CD4-positive, alpha-beta memory T cell (primary cell): ENCODE results near the gene NRDE2. TPM values are rescaled to one million over a fixed set of nuclear protein-coding genes. Genes with fewer than 3 reads are reported as not detected.

ENCODE experiments used
- CTCF ChIA-PET: fragments of 350-600 bp; sonication (Branson Sonifier 250); formaldehyde crosslinking; loops from one replicate; lab custom pipeline; 2021; ENCODE audit warnings: inconsistent platforms; ENCODE audit not compliant: partially characterized antibody; lab: Charles Lee
- POLR2A ChIA-PET: fragments of 350-600 bp; sonication (Branson Sonifier 250); formaldehyde crosslinking; loops from one replicate; lab custom pipeline; 2021; ENCODE audit not compliant: partially characterized antibody; lab: Charles Lee
- DNase-seq, 5 donors: peaks; one replicate each; pipeline versions ENCODE4 v3.0.0 to v3.0.0-alpha.2; 2020 to 2022; ENCODE audit warnings: mixed read lengths in 1 of 5
- H3K27ac ChIP-seq: one replicate; pipeline ENCODE4 v1.7.0; 2013; ENCODE audit warnings: low read depth, low read length
- H3K27me3 ChIP-seq: 2 replicates; pipeline ENCODE4 v1.7.0; 2013; ENCODE audit warnings: mild to moderate bottlenecking, low read length, moderate library complexity; ENCODE audit not compliant: insufficient read depth
- H3K36me3 ChIP-seq: 2 replicates; pipeline ENCODE4 v1.7.0; 2013; ENCODE audit warnings: mild to moderate bottlenecking, low read length, moderate library complexity; ENCODE audit not compliant: insufficient read depth
- H3K4me1 ChIP-seq: 2 replicates; pipeline ENCODE4 v1.7.0; 2013; ENCODE audit warnings: mild to moderate bottlenecking, low read length, moderate library complexity; ENCODE audit not compliant: insufficient read depth
- H3K4me3 ChIP-seq, 2 donors: one replicate each; pipeline ENCODE4 v1.7.0; 2013; ENCODE audit warnings: low read length in 2 of 2, mild to moderate bottlenecking in 1 of 2
- H3K9me3 ChIP-seq, 2 donors: one replicate each; pipeline ENCODE4 v1.7.0; 2013; ENCODE audit warnings: low read length in 2 of 2, control low read depth in 1 of 2; ENCODE audit not compliant: control insufficient read depth in 1 of 2
- H3K27ac Mint-ChIP-seq, 7 donors: one replicate each; pipeline ENCODE4 v1.8.0; 2020 to 2021; ENCODE audit warnings: mixed read lengths in 7 of 7, mild to moderate bottlenecking in 6 of 7, inconsistent platforms in 3 of 7, moderate library complexity in 3 of 7
- H3K27me3 Mint-ChIP-seq, 2 donors: one replicate each; pipeline ENCODE4 v1.8.0; 2020 to 2021; ENCODE audit warnings: mixed read lengths in 2 of 2
- H3K36me3 Mint-ChIP-seq, 2 donors: one replicate each; pipeline ENCODE4 v1.8.0; 2020 to 2021; ENCODE audit warnings: mixed read lengths in 2 of 2, inconsistent platforms in 1 of 2, mild to moderate bottlenecking in 1 of 2
- H3K4me1 Mint-ChIP-seq, 4 donors: one replicate each; pipeline ENCODE4 v1.8.0; 2020 to 2021; ENCODE audit warnings: mixed read lengths in 4 of 4, mild to moderate bottlenecking in 1 of 4
- H3K4me3 Mint-ChIP-seq, 8 donors: one replicate each; pipeline ENCODE4 v1.8.0; 2020 to 2021; ENCODE audit warnings: mixed read lengths in 8 of 8, mild to moderate bottlenecking in 7 of 8, moderate library complexity in 6 of 8, inconsistent platforms in 3 of 8
- H3K9me3 Mint-ChIP-seq, 8 donors: one replicate each; pipeline ENCODE4 v1.8.0; 2020 to 2021; ENCODE audit warnings: mixed read lengths in 8 of 8, mild to moderate bottlenecking in 5 of 8, inconsistent platforms in 3 of 8, moderate library complexity in 1 of 8
- intact Hi-C: fragments of 100-400 bp; cut with micrococcal nuclease; formaldehyde crosslinking; loops from one replicate; pipeline ENCODE4 v1.15.1; 2023
- polyA plus RNA-seq, 2 donors: library from polyadenylated mRNA; unstranded; fragments of 300-500 nt; fragmentation: Illumina TruSeq; gene quantifications; one replicate each; pipeline ENCODE4 v1.2.3, GENCODE V29; 2021
- total RNA-seq, 2 experiments: library from RNA; stranded (reverse); gene quantifications; one replicate each; pipeline ENCODE4 v1.2.3, GENCODE V29; 2021

NRDE2 gene
- total and polyA plus RNA-seq, 4 experiments from 2014 or later, result 4.4 to 32.6 (median 18.5) TPM

DNA sequence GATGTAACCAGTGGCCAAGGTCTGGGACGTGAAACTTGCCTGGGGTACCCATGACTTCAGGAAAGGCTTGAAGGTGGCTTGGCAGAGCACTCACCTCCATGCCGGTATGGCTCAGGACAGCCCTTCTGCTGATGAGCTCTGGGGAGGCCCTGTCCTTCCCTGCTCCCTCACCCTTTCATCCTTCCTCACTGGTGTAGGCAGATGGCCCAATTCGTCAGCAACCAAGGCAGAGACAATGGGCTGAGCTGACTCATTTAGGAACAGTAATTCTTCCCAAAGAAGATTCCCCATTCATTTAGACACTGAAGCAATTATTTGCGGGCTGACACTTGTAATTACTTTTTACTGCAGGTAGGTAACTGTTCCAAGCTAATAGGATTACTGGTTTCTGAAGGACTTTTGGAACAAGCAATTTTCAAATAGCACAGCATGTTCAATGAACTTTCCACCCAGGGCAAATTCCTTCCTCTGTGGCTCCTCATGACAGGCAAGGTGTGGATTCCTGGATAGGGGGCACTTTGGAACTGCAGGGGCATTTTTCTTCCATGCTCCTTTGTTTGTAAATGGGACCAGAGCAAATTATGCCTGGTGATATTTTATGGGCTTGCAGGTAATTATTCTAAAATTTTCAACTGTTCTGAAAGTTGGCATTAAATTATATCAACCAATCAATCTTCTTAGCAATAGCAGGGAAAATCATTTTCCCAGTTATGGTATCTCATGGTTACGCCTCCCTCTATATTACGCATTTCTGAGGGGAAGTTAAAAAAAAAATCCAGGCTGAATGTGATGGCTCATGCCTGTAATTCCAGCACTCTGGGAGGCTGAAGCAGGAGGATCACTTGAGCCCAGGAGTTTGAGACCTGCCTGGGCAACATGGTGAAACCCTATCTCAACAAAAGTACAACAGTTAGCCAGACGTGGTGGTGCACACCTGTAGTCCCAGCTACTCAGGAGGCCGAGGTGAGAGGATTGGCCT is 24.1 kb upstream of the NRDE2 start:
- ChIA-PET CTCF (interaction anchor here (0.9 kb wide), 1 partner anchor 13 kb away, joined by 4 read pairs; no protein-coding TSS in a partner anchor), POLR2A (no interaction called here)
- Histone ChIP-seq H3K4me3 (no peak overlapping the region), H3K4me1 (no peaks in the 10 kb centered on the region), H3K27me3 (no peaks in the 10 kb centered on the region), H3K27ac (no peak overlapping the region), H3K36me3 (no peaks in the 10 kb centered on the region), H3K9me3 (no peaks in the 10 kb centered on the region)
- no peak overlapping the region for H3K4me3 Mint-ChIP-seq
- intact Hi-C loops, result no loop called here
- peaks cover 2 to 5% of the 10 kb centered on the region in 2 donors for H3K27me3 Mint-ChIP-seq
- H3K9me3 Mint-ChIP-seq, result no peaks in the 10 kb centered on the region
- no peaks in the 10 kb centered on the region for H3K4me1 Mint-ChIP-seq
- DNase-seq, result no peak
- H3K27ac Mint-ChIP-seq, result no peak overlapping the region
- H3K36me3 Mint-ChIP-seq, result no peaks in the 10 kb centered on the region

DNA sequence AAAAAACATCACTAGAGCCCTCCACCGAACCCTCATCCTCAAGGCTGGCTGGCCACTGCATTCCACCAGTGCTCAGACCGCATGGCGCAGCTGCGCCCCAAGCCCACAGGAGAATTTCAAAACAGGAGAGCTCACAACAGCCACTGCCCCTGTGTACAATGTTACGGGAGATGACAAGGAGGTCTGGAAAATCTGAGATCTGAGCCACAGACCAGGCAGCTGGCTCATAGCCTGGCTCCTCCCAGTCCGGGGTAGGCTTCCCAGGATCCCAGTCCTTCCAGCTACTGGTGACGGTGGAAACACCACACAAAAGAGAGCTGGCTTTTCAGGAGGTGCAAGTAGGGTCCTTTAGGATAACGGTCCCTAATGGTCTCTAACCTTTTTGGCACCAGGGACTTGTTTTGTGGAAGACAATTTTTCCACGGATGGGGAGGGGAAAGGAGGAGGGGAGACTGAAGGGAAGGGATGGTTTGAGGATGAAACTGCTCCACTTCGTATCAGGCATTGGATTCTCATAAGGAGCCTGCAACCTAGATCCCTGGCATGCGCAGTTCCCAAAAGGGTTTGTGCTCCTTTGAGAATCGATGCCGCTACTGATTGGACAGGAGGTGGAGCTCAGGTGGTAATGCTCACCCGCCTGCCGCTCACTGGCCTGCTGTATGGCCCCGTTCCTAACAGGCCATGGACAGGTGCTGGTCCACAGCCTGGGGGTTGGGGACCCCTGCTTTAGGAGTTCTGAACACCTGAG is 23.0 kb upstream of the NRDE2 start:
- Mint-ChIP-seq H3K4me3 (no peak overlapping the region), H3K27me3 (peaks cover 1 to 3% of the 10 kb centered on the region in 2 donors), H3K36me3 (no peaks in the 10 kb centered on the region), H3K27ac (no peak overlapping the region), H3K9me3 (no peaks in the 10 kb centered on the region), H3K4me1 (no peaks in the 10 kb centered on the region)
- CTCF ChIA-PET, result interaction anchor here (0.9 kb wide), 1 partner anchor 14 kb away, joined by 4 read pairs; no protein-coding TSS in a partner anchor
- POLR2A ChIA-PET, result interaction anchor here (0.6 to 1.1 kb wide), 2 partner anchors 28 to 29 kb away, joined by 3 to 4 read pairs; no protein-coding TSS in a partner anchor
- Histone ChIP-seq H3K36me3 (no peaks in the 10 kb centered on the region), H3K4me3 (no peak overlapping the region), H3K4me1 (no peaks in the 10 kb centered on the region), H3K27me3 (no peaks in the 10 kb centered on the region), H3K27ac (no peak overlapping the region), H3K9me3 (no peaks in the 10 kb centered on the region)
- intact Hi-C loops, result no loop called here
- no peak for DNase-seq

DNA sequence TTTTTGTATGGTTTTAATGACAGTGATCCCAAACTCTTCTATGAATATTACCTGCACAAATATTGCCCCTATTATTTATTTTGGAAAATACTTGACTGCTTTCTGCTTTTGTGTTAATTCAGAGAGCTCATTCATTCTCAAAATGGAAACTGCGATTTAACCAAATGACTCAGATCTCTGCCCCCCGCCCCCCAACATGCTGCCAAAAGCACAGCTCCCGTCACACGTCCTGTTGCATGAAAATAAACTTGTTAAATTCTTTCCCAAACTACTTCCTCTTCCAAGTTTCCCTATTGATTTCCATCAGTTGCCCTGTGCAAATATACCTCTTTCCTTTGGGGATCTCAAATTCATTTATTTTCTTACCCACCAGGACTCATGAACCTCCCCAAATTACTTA is 18.0 kb upstream of the NRDE2 start:
- Mint-ChIP-seq H3K27me3 (peaks cover 1 to 2% of the 10 kb centered on the region in 2 donors), H3K4me3 (no peak overlapping the region), H3K36me3 (no peaks in the 10 kb centered on the region), H3K4me1 (no peaks in the 10 kb centered on the region), H3K9me3 (no peaks in the 10 kb centered on the region), H3K27ac (peak overlapping the region in 1 of 7 donors; percentile 3)
- H3K4me3 ChIP-seq, result no peak overlapping the region
- ChIA-PET CTCF (interaction anchor here (1.2 to 1.4 kb wide), 3 partner anchors 18 to 349 kb away, joined by 4 to 5 read pairs (median 4); no protein-coding TSS in a partner anchor), POLR2A (no interaction called here)
- H3K4me1 ChIP-seq, result no peaks in the 10 kb centered on the region
- H3K27ac ChIP-seq, result no peak overlapping the region
- no peaks in the 10 kb centered on the region for H3K9me3 ChIP-seq
- no peaks in the 10 kb centered on the region for H3K27me3 ChIP-seq
- intact Hi-C loops, result no loop called here
- no peaks in the 10 kb centered on the region for H3K36me3 ChIP-seq
- no peak for DNase-seq

DNA sequence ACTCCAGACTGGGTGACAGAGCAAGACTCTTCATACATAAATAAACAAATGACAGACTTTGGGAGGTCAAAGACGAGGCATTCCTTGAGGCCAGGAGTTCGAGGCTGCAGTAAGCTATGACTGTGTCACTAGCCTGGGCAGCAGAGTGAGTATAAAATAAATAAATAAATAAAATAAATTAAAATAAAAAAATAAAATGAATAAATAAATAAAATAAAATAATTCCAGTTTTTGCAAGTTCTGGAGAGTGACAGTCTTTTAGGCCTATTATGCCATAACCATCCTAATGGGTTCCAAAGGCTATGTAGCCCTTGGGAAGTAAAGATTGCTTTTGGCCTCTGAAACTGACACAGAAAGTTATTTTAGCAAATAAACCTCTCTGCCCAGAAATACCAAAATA is 16.5 kb upstream of the NRDE2 start:
- no peaks in the 10 kb centered on the region for H3K4me1 ChIP-seq
- no peaks in the 10 kb centered on the region for H3K9me3 ChIP-seq
- Mint-ChIP-seq H3K4me1 (no peaks in the 10 kb centered on the region), H3K9me3 (no peaks in the 10 kb centered on the region), H3K4me3 (no peak overlapping the region), H3K27me3 (peaks cover 1 to 2% of the 10 kb centered on the region in 2 donors), H3K36me3 (no peaks in the 10 kb centered on the region), H3K27ac (no peak overlapping the region)
- no peak for DNase-seq
- POLR2A ChIA-PET, result no interaction called here
- no peak overlapping the region for H3K4me3 ChIP-seq
- H3K27ac ChIP-seq, result no peak overlapping the region
- intact Hi-C loops, result no loop called here
- CTCF ChIA-PET, result no interaction called here
- no peaks in the 10 kb centered on the region for H3K27me3 ChIP-seq
- H3K36me3 ChIP-seq, result no peaks in the 10 kb centered on the region

DNA sequence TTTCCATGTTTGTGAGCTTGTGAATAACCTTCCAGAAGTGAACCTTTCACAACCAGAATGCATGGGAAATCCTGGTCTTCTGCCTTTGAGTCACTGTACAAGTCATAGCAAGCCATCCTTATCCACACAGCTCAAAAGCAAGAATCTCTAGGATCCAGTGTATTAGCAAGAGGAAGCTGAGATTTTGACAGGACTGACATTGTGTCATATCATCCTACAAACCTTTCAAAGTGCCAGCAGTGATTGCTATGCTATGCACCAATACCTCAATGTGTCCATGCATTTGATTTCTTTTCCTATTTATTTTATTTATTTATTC is 13.5 kb upstream of the NRDE2 start:
- Histone ChIP-seq H3K4me3 (no peak overlapping the region), H3K9me3 (no peaks in the 10 kb centered on the region), H3K36me3 (no peaks in the 10 kb centered on the region), H3K4me1 (no peaks in the 10 kb centered on the region), H3K27me3 (no peaks in the 10 kb centered on the region), H3K27ac (no peak overlapping the region)
- Mint-ChIP-seq H3K27ac (no peak overlapping the region), H3K27me3 (peaks cover 4 to 5% of the 10 kb centered on the region in 2 donors), H3K4me1 (peaks cover 0 to 2% (median 0%) of the 10 kb centered on the region in 4 donors), H3K4me3 (no peak overlapping the region), H3K9me3 (no peaks in the 10 kb centered on the region), H3K36me3 (no peaks in the 10 kb centered on the region)
- POLR2A ChIA-PET, result no interaction called here
- intact Hi-C loops, result no loop called here
- DNase-seq, result no peak
- CTCF ChIA-PET, result no interaction called here

DNA sequence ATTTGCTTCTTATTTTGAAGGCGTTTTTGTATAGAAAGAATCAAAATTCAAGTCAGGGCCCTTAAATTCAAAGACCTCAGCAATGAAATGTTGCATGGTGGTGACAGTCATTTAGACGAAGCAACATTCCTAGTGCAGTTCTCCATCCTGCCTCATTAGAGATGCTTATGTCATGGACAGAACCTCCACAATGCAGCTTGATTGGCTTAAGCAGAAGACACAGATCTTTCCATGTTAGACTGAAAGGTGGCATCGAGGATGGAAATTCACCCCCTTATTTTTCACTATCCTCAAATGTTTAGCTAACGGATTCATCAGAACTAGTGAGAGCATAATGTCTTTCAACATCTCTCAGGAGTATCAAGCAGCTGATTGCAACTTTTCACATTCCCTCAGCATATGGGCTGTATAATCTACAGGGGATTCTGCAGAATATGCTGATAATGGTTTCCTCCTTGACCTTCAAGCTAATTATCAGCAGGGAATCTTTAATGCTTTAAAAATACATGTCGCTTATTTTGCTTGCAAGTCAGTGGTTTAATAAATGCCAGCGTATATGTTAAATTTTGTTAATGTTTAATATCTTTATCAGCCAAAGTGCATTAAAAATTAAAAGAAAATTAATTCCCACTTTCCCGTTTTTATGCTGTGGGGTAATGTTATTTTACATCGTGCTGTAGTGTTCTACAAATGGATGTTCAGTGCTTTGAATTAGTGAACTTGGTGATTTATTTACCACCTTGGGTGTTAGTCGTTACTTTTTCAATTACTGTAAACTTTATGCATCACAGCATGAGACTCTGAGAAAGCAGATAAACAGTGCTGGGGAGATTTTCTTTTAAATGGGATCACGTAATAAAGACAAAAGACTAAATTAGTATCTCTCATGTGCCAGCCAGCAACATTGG is 12.8 kb upstream of the NRDE2 start:
- ChIA-PET POLR2A (no interaction called here), CTCF (no interaction called here)
- no peaks in the 10 kb centered on the region for H3K9me3 Mint-ChIP-seq
- no peaks in the 10 kb centered on the region for H3K27me3 ChIP-seq
- H3K4me3 Mint-ChIP-seq, result no peak overlapping the region
- no peak overlapping the region for H3K27ac Mint-ChIP-seq
- no peaks in the 10 kb centered on the region for H3K4me1 ChIP-seq
- no peaks in the 10 kb centered on the region for H3K36me3 ChIP-seq
- no peak overlapping the region for H3K4me3 ChIP-seq
- no peak for DNase-seq
- H3K36me3 Mint-ChIP-seq, result no peaks in the 10 kb centered on the region
- H3K27ac ChIP-seq, result no peak overlapping the region
- H3K27me3 Mint-ChIP-seq, result peaks cover 6 to 8% of the 10 kb centered on the region in 2 donors
- intact Hi-C loops, result no loop called here
- H3K9me3 ChIP-seq, result no peaks in the 10 kb centered on the region
- peaks cover 0 to 2% (median 0%) of the 10 kb centered on the region in 4 donors for H3K4me1 Mint-ChIP-seq
